Measurements from ENCODE around the gene HNRNPD. TPM values are rescaled to one million over a fixed set of nuclear protein-coding genes. Genes with fewer than 3 reads are reported as not detected.

HNRNPD gene
- total RNA-seq, 6 donors from 2014 or later, result 75.9 to 182 (median 135) TPM

DNA sequence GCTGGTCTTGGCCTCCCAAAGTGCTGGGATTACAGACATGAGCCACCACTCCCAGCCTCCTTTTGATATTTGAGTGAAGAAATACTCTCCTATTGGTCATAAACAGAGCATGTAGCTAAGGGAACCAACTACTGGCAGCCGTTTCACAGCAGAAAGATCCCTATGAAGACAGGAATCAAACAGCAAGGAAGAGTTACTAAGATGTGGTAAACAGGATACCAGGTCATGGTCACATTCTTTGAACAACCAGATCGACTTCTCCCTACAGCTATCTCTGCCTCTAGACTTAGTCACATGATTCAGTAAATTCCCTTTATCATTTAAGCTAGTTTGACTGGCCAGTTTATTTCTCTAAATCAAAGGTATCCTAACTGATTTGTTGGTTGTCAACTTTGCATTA, 9.0 kb upstream of the HNRNPD start:
- 60 to 65% methylated on average over 2 of the region's 2 CpGs for WGBS, 2 donors
- no peak for ATAC-seq (ENCODE audit: low FRiP score in 2 of 2)
- no peaks in the 10 kb centered on the region for H3K36me3 ChIP-seq
- no peak for DNase-seq
- TF ChIP-seq EP300 (IDR thresholded peaks at IDR 0.05) (no peak), POLR2A (IDR thresholded peaks at IDR 0.05) (no peak), POLR2AphosphoS5 (IDR thresholded peaks at IDR 0.05) (no peak)
- TF ChIP-seq, protein P1, sequence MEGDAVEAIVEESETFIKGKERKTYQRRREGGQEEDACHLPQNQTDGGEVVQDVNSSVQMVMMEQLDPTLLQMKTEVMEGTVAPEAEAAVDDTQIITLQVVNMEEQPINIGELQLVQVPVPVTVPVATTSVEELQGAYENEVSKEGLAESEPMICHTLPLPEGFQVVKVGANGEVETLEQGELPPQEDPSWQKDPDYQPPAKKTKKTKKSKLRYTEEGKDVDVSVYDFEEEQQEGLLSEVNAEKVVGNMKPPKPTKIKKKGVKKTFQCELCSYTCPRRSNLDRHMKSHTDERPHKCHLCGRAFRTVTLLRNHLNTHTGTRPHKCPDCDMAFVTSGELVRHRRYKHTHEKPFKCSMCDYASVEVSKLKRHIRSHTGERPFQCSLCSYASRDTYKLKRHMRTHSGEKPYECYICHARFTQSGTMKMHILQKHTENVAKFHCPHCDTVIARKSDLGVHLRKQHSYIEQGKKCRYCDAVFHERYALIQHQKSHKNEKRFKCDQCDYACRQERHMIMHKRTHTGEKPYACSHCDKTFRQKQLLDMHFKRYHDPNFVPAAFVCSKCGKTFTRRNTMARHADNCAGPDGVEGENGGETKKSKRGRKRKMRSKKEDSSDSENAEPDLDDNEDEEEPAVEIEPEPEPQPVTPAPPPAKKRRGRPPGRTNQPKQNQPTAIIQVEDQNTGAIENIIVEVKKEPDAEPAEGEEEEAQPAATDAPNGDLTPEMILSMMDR (IDR thresholded peaks at IDR 0.05), result no peak
- H3K9me3 ChIP-seq, result no peaks in the 10 kb centered on the region
- no peaks in the 10 kb centered on the region for H3K27me3 ChIP-seq
- H3K27ac ChIP-seq, result no peak overlapping the region
- no peaks in the 10 kb centered on the region for H3K4me1 ChIP-seq
- H3K4me3 ChIP-seq, result no peak overlapping the region

DNA sequence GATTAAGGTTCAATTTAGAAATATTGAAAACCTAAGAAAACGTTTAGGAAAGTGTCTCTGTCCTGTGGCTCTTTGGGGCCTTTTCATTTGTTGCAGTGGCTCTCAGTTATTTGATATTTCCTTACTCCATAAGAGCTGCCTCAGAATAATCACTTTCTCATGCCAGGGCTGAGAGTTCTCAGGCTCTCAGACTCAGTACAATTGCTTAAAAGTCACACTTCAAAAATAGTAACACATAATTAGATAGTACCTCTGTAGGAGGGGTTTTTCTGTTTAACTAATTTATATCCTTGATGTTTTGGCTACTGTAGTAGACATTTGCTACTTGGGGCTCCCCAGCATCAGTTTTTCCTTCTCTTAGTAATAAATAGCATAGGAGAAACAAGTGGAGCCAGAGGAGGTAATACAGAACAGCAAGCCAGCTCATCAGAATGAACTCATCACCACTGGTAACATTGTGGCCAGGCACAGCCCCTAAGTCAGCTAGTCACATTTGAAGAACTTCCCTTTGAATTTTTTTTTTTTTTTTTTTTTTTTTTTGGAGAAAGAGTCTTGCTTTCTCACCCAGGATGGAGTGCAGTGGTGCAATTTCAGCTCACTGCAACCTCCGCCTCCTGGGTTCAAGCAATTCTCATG, 8.0 kb upstream of the HNRNPD start:
- 69 to 89% methylated on average over 2 of the region's 2 CpGs for WGBS, 2 donors
- no peak for ATAC-seq (ENCODE audit: low FRiP score in 2 of 2)

DNA sequence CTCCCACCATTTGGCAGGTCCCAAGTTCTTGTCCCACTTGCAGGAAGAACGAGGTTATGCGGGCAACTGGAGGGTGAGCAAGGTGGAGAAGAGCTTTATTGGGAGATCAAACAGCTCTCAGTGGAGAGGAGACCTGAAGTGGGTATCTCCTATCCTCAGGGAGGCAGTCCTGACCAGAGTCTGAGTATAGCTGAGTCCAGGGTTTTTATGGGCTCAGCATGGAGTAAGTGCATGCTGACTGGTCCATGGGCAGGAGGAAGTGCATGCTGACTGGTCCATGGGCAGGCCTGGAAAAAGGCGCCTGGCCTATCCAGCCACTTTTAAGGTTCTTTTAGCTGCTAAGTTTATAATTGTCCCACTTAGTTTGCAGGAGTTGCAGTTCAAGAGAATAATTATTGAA, 7.4 kb upstream of the HNRNPD start:
- H3K9me3 ChIP-seq, result no peaks in the 10 kb centered on the region
- DNase-seq (no peak), ATAC-seq (ENCODE audit: low FRiP score in 2 of 2) (no peak)
- no peaks in the 10 kb centered on the region for H3K36me3 ChIP-seq
- no peak overlapping the region for H3K27ac ChIP-seq
- 93 to 95% methylated on average over 3 of the region's 3 CpGs for WGBS, 2 donors
- no peak overlapping the region for H3K4me3 ChIP-seq
- TF ChIP-seq EP300 (IDR thresholded peaks at IDR 0.05), result no peak
- no peak for TF ChIP-seq POLR2A (IDR thresholded peaks at IDR 0.05)
- TF ChIP-seq, protein P1 (IDR thresholded peaks at IDR 0.05), result no peak
- no peak for TF ChIP-seq POLR2AphosphoS5 (IDR thresholded peaks at IDR 0.05)
- peaks cover 0 to 3% (median under 1%) of the 10 kb centered on the region in 4 donors for H3K4me1 ChIP-seq
- H3K27me3 ChIP-seq, result no peaks in the 10 kb centered on the region

More for the DNA sequence above, 8.0 kb upstream of the HNRNPD start:
- no peaks in the 10 kb centered on the region for H3K36me3 ChIP-seq
- no peak overlapping the region for H3K4me3 ChIP-seq
- no peaks in the 10 kb centered on the region for H3K4me1 ChIP-seq
- no peaks in the 10 kb centered on the region for H3K9me3 ChIP-seq
- no peak overlapping the region for H3K27ac ChIP-seq
- no peaks in the 10 kb centered on the region for H3K27me3 ChIP-seq
- DNase-seq, result no peak
- TF ChIP-seq, protein P1 (IDR thresholded peaks at IDR 0.05), result no peak
- TF ChIP-seq POLR2AphosphoS5 (IDR thresholded peaks at IDR 0.05) (no peak), POLR2A (IDR thresholded peaks at IDR 0.05) (no peak), EP300 (IDR thresholded peaks at IDR 0.05) (no peak)

DNA sequence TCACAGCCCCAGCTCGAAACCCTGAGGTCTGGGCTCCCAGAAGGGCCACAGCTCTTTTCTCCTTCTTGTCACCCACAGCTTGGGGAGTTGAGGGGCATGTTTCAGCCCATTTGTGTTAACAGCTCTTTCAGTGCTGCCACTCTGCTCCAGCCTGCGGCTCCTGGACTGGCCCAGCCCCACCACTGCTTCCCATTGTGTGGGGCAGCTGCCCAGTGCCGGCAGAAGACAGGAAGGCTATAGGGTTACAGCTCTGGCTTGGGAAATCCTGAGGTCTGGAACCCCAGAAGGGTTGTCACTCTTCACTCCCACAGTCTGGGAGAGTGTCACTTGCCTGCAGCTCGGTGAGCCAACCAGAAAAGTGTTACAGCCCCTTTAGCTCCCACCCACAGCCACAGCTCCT, 7.0 kb upstream of the HNRNPD start:
- no peaks in the 10 kb centered on the region for H3K36me3 ChIP-seq
- TF ChIP-seq, protein P1 (IDR thresholded peaks at IDR 0.05), result no peak
- TF ChIP-seq POLR2AphosphoS5 (IDR thresholded peaks at IDR 0.05), result no peak
- no peak for TF ChIP-seq EP300 (IDR thresholded peaks at IDR 0.05)
- TF ChIP-seq POLR2A (IDR thresholded peaks at IDR 0.05), result no peak
- peaks cover 0 to 7% (median 3%) of the 10 kb centered on the region in 4 donors for H3K4me1 ChIP-seq
- no peaks in the 10 kb centered on the region for H3K9me3 ChIP-seq
- H3K27ac ChIP-seq, result no peak overlapping the region
- DNase-seq (no peak), ATAC-seq (ENCODE audit: low FRiP score in 2 of 2) (no peak)
- H3K27me3 ChIP-seq, result no peaks in the 10 kb centered on the region
- 84 to 100% methylated on average over 3 to 4 of the region's 4 CpGs for WGBS, 2 donors
- no peak overlapping the region for H3K4me3 ChIP-seq

DNA sequence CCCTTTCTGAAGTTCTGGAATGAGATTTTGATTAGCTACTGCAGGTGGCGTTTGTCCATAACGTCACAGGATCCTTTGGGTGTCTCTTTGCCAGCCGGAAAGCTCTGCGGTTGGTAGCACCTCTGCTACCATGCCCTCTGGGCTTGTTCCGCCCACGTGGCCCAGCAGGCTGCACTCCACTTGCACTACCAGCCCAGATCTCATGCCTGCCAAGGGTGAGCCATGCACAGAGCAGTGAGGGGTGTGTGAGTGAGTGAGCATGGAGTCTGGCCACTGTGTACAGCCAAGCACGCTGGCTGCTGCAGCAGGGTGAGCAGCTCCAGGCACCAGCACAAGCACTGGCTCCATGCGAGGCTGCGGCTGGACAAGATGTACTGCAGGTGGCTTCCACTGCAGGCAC, 6.6 kb upstream of the HNRNPD start:
- Histone ChIP-seq H3K4me3 (no peak overlapping the region), H3K9me3 (no peaks in the 10 kb centered on the region), H3K27ac (no peak overlapping the region), H3K27me3 (no peaks in the 10 kb centered on the region), H3K4me1 (peaks cover 3 to 11% (median 7%) of the 10 kb centered on the region in 4 donors), H3K36me3 (no peaks in the 10 kb centered on the region)
- DNase-seq (peak in 1 of 2 donors; percentile 48), ATAC-seq (ENCODE audit: low FRiP score in 2 of 2) (peak in 1 of 2 donors; percentile 45)
- WGBS, 2 donors, result 89 to 93% methylated on average over 6 to 9 of the region's 9 CpGs
- TF ChIP-seq POLR2A (IDR thresholded peaks at IDR 0.05) (no peak), EP300 (IDR thresholded peaks at IDR 0.05) (no peak), POLR2AphosphoS5 (IDR thresholded peaks at IDR 0.05) (no peak)
- TF ChIP-seq, protein P1 (IDR thresholded peaks at IDR 0.05), result no peak

Measured in upper lobe of left lung (tissue), 6 donors.